NCI-H128 (cell line): ENCODE data around the gene ACRBP.
A peak's percentile ranks its signal among the peaks of the same experiment; 100 is the strongest.

Source experiments
- DNase-seq: peaks from one replicate; lab custom pipeline; 2025; ENCODE audit not compliant: unreplicated experiment; lab: John Stamatoyannopoulos, UW

ACRBP gene

DNA sequence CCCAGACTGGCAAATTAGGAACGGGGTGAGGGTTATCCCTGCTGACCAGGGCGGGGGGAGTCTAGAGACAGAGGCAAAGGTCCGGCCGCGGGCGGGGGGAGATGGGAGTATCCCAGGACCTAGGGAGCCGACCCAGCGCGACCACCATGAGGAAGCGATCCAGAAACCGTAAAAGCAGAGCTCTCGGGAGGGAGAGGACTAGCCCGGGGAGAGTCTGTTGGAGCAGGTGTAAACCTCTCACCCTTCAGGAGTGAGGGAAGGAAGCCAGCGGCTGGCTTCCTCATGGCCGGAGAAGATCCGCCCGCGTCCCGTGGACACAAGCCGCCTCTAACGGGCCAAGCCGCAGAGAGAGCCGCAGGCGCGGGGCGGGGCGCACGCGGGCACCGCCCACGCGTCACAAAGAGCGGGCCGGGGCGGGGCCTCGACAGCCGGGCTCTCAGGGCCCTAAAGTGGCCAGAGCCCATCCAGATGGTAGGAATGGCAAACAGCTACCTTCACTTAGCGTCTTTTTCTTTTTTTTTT is at the start of gene ACRBP:
Gene ACRBP (minus strand): TSS at position 350 of the 522 bp plus-strand sequence. CDS start 66 bp downstream, at position 284.
- no peak for DNase-seq

DNA sequence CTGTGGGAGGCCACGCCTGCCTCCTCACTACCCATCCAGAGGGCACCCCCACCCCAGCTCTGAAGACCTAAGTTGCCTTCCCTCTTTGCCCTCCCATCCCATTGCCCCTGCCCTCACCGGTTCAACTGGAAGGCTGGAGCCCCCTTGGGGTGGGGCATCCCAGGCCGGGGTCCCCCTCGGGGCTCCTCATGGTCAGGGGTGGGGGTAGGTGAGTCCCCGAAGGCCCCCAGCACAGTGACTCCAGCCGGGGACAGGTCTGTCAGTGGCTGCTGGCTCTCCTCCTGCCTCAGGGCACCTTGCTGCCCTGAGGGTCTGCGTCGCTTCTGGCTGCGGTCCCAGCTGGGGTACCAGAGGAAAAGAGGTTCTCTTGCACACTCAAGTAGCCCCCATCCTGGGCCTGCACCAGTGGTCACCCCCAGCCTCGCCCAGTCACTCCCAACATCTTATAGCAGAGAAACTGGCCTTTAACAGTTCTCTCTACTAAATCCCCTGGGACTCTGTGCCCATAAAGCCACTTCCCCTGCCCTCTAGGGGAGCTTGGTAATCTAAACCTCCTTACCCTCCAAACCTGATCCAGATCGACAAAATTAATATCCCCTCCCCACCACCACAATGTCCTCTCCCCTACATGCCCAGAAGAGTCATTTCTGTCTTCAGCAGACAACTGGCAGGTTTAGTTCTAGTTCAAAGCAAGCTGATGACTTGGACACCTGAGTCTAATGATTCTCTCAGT is 48.2 kb upstream of the ACRBP start:
- no peak for DNase-seq

GRCh38 chr12:6694701-6695100 is 47.5 kb upstream of the ACRBP start:
- DNase-seq, result no peak

- DNase-seq, result no peak
Measured at GRCh38 chr12:6693832-6694355, 46.7 kb upstream of the ACRBP start.

DNA sequence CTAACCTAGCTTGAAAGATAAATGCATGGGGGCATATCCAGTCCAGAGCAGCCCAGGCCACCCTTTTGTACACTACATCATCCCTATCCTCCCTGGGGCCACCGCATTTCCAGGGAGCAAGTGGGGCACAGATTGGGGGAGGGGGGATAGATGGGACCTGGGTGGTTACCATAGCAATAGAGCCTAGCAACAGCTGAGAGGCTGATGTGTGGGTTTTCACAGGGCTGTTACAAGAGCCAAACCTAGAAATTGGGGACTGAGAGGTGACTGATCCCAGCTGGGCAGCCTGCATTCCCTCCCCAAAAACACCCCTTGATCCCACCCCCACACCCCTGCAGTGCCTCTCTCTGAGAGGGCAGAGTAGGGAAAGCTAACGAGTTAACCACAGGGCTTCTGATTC is 45.7 kb upstream of the ACRBP start:
- DNase-seq, result no peak

GRCh38 chr12:6691473-6691872 is 44.2 kb upstream of the ACRBP start:
- no peak for DNase-seq

GRCh38 chr12:6688999-6689882 is 42.0 kb upstream of the ACRBP start, which contains the start of gene ZNF384:
TSS of gene ZNF384 (minus strand) at chr12:6689375. CDS start at chr12:6679520, 9,855 bp downstream.
- DNase-seq, result peak; percentile 99

DNA sequence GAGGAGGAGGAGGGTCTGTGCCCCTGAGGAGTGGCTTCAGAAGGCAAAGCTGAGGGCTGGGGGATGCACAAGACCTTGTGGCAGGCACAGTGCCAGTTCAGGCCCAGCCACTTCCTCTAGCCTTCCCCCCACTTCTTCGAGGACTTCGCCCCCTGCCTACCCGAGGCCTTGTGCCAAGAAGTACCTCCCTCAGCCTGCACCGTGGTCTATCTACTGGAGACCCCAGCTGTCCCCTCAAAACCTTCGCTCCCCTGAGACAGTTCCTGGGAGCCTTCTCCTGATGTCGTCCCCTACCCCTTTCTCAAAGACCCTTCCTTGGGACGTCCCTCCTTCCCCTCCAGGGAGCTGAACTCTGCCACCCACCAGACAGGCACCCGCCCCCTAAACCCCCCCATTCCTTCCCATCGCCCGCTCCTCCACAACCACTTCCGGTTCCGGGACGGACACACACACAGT is 41.3 kb upstream of the ACRBP start:
- no peak for DNase-seq

GRCh38 chr12:6685814-6686213 is 38.6 kb upstream of the ACRBP start:
- DNase-seq, result no peak

- no peak for DNase-seq
Measured at GRCh38 chr12:6684609-6685008, 37.4 kb upstream of the ACRBP start.

- DNase-seq, result no peak
Measured at GRCh38 chr12:6676962-6677361, 29.7 kb upstream of the ACRBP start.

DNA sequence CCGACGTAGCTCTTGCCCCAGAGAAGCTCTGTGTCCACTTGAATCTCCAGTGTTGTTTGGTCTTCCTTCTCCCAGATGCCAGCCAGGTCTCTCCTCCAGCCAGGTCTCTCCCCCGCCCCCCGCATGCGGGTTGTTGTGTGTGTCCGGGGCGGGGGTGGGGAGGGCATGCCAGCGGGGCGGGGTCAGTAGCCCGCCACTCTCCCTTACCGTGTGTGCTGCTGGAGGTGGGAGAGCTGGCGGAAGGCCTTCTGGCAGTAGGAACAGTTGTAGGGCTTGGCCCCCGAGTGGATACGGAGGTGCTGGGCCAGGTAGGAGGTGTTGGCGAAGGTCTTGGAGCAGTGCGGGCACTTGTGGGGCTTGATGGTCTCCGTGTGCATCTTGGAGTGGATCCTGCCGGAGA is 24.9 kb upstream of the ACRBP start:
- no peak for DNase-seq

GRCh38 chr12:6667559-6668210 is 20.5 kb upstream of the ACRBP start:
- DNase-seq, result no peak

DNA sequence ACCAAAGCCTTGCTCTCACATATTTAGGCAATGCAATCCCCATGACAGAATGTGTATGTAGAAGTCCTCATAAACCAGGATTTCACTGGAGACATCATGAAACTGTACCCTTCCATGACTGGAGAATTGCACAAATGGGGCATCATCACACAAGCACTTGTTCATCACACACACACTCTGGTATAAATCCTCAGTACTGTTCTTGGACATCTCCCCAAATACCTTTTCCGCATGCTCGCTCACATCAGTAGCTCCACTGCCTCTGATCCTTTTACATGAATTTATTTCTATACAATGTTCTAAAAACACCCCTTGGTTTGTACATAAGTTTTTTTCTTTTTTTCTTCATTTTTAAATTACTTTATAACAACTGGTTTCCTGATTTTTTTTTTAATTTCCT is 19.0 kb upstream of the ACRBP start:
- no peak for DNase-seq

DNA sequence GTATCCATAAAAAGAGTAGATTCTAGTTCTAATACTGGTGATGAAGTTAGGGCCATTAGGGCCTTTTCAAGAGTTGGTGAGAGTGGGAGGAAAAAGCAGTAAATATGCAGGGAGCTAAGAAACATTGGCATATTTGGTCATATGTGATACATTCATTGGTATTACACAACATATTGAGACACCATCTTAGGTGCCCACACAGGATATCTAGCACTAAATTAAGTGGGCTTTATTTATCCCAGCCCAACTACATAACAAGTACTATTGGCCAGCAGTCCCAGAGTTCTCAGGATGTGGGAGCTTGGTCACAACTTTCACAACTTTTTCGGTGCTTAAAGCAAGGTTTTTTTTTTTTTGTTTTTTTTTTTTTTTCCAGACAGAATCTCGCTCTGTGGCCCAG is 17.7 kb upstream of the ACRBP start:
- DNase-seq, result no peak

DNA sequence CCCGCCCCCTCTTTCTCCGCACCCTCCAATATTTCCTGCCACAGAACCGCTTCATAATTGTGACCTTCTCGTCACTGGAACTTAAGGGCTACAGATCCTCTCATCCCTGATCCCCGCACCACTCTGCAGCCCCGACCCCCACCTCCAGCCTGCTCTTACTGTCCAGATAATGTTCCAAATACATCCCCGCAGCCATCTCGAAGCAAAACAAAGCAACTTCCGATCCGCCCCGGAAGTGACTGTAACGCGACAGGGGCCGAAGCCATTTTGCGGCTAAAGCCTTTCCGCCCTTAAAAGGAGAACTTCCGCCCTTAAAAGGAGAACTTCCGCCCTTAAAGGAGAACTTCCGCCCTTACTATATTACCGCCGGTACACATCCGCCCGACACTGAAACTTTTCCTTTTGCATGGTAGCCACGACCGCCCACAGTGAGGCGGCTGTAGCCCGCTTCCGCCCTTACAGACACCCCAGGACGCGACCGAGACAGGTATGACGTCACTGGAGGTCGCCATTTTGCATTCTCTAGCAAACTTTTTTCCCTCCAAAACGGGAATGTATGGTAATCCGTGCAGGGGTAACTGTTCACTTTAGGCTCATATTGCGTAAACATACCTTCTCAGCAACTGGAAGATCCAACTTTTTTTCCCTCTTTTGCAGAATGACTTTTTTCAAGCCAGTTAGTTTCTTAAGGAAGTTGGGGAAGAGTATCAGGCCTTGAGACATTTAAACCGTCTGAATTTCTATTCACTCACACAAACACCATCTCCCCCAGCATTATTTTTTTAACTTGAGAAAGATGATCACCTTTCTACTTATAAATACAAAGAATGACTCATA is 15.9 kb upstream of the ACRBP start, which contains the start of gene ING4:
Gene ING4 (minus strand): TSS at position 214 of the 837 bp plus-strand sequence. CDS start 18 bp downstream, at position 196.
- DNase-seq, result peak; percentile 99

- DNase-seq, result no peak
Measured at GRCh38 chr12:6662602-6662905, 15.3 kb upstream of the ACRBP start.

DNA sequence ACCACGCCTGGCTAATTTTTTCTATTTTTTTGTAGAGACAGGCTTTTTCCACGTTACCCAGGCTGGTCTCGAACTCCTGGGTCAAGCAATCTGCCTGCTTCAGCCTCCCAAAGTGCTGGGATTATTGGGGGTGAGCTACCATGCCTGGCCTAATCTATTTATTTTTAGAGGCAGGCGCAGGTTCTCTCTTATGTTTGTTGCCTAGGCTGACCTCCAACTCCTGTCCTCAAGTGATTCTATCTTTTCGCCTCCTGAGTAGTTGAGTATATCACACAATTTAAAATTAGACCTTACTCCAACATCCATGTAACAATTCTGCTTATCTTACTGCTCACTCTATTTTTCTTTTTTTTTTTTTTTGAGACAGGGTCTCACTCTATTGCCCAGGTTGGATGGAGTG is 6.8 kb upstream of the ACRBP start:
- DNase-seq, result no peak

DNA sequence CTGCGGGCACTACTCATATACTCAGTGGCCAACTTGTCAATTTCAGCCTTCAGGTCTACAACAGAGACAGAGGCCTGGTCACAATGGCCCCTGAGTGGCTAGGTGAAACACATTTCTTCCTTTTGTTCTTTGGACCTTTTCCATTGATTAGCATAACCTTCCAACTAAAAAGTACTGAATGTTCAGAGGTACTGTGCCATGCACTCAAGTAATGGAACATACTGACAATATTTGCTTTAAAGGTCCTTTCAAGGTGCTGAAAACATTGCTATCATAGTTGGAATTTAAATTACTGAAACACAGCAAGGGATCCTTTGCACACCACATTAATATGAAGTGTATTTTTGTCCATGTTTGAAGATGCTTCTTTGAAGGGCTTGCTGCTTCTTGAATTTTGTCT is 6.1 kb upstream of the ACRBP start:
- DNase-seq, result no peak

DNA sequence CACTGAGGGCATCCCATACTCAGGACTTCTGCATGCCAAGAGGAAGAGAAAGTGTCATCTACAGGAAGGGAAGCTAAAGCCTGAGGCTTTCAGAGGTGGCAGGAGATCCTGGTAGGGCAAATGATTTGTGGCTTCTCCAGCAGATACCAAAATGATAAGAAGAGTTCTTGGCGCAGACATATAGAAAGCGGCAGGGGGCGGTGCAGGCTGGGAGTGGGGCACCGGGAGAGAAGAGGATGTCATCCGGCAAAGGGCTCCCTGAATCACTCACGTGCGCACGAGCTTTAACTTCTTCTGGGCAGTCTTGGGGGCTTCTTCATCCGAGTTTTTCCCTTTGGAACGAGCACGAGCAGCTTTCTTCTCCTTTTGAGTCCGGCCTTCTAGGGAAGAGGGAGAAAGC is 5.2 kb upstream of the ACRBP start:
- no peak for DNase-seq
